GM18873 (cell line): Measurements from ENCODE around the gene CFB.
"Not testable (repeated sequence)": the region's sequence is repeated elsewhere in the genome, so short reads cannot be mapped to it uniquely, and the experiment has no call there.

ENCODE experiments used
- ATAC-seq: cut with Tn5 transposase; IDR thresholded peaks from one replicate; pipeline ENCODE4 v1.9.1; 2021; ENCODE audit warnings: mild to moderate bottlenecking, moderate library complexity, moderate number of reproducible peaks; ENCODE audit not compliant: unreplicated experiment, low FRiP score

Gene CFB

DNA sequence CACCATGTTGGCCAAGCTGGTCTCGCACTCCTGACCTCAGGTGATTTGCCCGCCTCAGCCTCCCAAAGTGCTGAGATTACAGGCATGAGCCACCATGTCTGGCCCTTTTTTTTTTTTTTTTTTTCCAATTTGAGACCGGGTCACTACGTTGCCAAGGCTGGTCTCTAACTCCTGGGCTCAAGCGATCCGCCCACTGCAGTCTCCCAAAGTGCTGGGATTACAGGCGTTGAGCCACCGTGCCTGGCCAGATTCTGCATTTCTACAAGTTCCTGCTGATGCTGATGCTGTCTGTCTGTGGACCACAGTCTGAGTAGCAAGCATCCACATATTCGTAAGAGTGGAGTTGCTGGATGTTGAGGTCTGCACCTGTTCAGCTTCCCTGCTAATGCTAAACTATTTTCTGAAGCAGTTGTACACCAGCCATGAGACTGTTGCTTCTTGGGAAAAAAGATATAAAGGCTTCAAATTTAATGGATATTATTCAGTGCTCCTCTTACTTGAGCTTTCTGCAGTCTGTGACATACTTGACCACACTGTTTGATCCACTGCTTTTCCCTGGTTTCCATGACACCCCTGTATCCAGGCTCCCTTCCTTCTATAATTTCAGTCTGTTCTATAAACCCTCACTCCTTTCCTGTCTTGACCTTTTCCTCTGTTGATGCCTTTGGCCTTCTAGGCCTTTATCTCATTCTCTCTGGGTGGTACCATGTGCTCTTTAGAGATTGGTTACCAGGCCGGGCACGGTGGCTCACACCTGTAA, 33.9 kb upstream of the CFB start:
- no peak for ATAC-seq

DNA sequence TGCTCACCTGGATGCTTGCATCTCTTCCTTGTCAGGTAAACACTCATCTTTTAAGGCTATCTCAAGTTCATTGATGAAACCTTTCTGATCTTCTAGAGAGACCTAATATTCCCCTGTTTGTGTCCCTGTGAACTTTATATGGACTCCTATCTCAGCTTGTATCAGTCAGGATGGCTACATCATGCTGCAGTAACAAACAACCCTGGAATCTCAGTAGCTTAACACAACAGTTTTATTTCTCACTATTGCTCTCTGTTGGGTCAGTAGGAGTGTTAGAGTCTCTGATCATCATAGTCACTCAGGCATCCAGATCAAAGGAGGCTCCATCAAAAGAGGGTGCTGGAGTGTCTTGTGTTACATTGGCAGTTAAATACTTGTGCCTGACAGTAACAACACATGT, 30.5 kb upstream of the CFB start:
- no peak for ATAC-seq

DNA sequence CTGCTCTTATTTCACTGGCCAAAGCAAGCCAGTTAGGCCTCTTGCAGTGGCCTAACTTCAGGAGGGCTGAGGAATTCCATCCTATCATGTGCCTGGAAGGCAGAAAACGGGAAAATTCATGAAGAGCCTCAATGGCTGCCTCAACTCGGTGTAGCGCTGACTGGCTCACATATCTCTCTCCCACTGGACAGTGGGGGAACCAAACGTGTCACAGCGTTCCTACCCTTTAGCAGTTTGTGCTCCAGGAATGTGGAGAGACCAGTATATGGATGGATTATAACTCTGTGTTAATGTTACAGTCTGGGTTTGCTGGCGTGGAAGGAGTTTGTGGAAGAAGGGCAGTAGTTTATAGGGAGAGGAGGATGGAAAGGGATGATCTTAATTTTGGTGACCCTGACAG, 30.1 kb upstream of the CFB start:
- ATAC-seq: no peak

DNA sequence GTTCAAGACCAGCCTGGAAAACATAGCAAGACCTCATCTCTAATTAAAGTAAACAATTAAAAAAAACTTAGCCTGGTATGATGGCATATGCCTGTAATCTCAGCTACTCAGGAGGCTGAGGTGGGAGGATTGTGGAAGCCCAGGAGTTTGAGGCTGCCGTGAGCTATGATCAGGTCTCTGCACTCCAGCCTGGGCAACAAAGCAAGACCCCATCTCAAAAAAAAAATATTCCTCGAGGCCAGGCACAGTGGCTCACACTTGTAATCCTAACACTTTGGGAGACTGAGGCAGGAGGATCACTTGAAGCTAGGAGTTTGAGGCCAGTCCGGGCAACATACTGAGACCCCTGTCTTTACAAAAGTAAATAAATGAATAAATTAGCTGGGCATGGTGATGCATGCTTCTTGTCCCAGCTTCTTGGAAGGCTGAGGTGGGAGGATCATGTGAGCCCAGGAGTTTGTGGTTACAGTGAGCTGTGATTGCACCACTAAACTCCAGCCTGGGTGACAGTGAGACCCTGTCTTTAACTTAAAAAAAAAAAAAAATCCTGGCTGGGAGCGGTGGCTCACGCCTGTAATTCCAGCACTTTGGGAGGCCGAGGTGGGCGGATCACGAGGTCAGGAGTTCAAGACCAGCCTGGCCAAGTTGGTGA, 27.7 kb upstream of the CFB start:
- no peak for ATAC-seq

DNA sequence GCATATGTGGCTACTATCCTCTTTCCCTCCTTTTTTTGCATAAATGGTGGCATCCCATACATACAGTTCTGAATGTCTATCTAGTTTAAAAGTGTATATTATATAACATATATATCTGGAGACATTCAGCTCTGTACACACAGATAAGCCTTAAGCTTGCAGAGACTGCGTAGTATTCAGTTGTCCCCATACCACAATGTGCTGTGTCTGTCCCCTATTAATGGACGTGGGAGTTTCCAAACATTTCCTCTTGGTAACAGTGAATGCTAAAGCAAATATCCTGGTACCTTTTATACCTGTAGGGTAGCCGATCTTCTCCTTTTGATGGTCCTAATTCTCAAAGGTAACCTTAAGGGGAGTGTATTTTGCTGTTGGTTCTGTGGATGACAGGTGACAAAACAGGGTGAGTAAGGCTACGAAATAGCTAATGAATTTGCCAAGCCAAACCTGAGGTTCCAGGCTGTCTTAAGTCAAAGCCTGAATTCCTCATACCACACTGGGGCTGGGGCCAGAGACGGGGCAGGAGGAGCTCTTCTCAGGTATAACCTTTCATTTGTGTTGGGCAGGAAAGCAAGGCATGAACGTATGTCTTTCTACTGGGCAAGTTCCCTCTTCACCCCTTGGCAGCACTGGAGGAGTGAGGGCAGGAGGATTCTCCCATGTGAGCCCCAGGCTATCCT, 26.1 kb upstream of the CFB start:
- ATAC-seq: no peak

DNA sequence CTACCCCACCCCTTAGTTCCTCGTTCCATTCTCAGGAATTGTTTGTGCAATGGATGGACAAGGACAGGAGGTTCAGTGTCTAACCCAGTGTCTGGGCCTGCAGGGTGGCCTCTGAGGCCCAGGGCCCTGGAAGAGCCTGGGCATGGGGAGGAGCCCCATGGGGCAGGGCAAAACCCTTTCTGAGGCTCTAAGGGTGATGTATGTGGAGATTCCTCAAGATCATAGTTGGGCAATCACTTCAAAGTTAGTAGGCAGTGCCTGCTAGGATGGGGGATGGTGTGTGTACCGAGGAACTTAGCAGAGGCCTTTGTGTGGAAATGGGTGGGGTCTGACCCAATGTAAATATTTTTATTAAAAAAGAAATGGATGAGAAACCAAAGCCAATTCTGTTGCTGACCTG, 25.1 kb upstream of the CFB start:
- no peak for ATAC-seq

DNA sequence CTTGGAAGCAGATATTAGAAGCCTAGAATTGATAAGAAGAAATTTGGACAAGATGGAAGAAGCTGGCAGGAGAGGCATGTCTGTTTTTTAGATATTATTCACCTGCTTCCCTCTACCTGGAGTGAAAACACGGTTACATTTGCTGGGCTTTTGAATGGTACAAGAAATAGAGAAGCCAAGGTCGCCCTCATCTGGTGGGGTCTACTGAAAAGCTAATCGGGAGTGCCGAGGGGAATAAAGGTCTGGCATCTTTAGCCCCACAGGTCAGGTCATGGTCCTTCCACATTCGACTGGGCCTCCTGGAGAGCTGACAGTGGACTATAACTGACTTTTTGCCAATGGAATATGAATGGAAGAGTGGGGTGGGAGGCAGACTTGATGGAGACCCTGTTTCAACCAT, 23.0 kb upstream of the CFB start:
- no peak for ATAC-seq

DNA sequence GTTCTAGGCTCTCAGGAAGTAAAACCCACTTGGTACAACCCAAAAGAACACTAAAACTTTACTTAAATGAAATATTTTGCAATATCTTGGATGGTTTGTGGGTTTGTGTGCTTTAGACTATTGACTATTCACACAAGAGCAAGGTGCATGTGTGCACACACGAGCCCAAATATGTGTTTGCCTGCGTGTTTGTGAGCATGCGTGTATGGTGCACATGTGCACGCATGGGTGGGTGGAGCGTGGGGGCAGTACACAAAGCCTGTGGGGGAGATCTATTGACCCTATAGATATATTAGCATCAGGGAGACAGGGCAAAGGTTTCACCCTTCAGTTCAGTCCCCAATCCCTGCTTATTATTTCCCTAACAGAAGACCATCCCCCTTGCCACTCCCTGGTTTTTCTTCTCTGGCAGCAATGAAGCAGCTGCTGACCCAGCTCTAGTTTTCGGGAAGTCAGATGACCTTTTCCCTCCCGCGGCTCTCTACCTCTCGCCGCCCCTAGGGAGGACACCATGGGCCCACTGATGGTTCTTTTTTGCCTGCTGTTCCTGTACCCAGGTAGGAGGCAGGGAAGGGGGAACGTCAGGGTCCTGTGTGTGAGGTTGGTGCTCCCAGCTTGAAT, 18.5 kb upstream of the CFB start, which contains the start of gene C2:
C2 (plus strand) TSS at position 476 of the 621 bp plus-strand sequence; CDS start at position 512, 36 bp downstream.
- no peak for ATAC-seq

DNA sequence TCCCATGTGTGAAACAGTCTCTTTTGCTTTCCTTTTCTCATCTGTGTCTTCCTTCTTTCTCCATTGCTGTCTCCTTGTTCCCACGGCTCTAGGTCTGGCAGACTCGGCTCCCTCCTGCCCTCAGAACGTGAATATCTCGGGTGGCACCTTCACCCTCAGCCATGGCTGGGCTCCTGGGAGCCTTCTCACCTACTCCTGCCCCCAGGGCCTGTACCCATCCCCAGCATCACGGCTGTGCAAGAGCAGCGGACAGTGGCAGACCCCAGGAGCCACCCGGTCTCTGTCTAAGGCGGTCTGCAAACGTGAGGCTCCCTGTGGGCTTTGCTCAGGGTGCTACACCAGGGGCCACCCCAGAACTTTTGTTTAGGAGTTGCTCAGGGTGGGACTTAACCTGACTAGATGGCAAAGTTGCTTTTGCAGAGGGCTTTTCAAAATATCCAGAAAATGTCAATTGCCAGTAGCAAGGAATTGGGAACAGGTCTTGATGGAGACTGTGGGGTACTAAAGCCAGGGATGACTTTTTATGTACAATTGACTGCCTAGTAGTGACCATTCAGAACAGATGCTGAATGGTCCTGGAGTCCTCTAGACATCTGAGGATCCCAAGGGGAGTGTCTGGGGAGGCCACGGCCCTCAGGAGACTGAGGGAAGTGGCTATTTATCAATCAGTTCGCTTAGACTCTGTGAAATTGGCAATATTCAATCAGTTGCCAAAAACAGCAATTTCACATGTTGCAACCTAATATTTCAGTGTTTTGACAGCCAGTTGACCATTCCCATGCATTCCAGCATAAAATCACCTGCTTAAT, 17.8 kb upstream of the CFB start:
- no peak for ATAC-seq

DNA sequence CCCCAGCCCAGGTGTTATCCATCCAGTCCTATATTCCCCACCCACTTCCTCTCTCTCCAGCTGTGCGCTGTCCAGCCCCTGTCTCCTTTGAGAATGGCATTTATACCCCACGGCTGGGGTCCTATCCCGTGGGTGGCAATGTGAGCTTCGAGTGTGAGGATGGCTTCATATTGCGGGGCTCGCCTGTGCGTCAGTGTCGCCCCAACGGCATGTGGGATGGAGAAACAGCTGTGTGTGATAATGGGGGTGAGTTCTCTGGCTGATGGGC, 17.3 kb upstream of the CFB start:
- ATAC-seq: no peak

DNA sequence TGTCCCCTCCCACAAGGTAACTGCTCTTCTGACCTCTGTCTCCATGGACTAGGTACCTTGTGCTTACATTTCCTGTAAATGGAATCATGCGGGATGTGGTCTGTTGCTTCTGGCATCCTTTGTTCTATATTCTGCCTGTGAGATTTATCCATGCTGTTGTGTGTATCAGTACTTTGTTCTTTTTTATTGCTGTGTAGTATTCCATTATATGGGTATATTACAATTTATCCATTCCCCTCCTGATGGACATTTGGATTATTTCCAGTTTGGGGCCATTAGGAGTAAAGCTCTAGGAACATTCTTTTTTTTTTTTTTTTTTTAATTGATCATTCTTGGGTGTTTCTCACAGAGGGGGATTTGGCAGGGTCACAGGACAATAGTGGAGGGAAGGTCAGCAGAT, 14.9 kb upstream of the CFB start:
- ATAC-seq: no peak

DNA sequence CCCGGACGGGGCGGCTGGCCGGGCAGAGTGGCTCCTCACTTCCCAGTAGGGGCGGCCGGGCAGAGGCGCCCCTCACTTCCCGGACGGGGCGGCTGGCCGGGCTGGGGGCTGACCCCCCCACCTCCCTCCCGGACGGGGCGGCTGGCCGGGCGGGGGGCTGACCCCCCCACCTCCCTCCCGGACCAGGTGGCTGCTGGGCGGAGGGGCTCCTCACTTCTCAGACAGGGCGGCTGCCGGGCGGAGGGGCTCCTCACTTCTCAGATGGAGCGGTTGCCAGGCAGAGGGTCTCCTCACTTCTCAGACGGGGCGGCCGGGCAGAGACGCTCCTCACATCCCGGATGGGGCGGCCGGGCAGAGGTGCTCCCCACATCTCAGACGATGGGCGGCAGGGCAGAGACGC, 13.8 kb upstream of the CFB start:
- ATAC-seq: not testable (repeated sequence)

DNA sequence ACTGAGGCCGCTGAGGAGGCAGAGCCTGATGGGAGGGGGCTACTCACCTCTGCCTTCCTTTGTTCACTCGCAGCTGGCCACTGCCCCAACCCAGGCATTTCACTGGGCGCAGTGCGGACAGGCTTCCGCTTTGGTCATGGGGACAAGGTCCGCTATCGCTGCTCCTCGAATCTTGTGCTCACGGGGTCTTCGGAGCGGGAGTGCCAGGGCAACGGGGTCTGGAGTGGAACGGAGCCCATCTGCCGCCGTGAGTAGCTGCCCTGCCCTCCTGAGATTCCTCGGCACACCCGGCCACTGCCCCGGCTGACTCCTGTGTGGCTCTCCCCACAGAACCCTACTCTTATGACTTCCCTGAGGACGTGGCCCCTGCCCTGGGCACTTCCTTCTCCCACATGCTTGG, 12.4 kb upstream of the CFB start:
- no peak for ATAC-seq

DNA sequence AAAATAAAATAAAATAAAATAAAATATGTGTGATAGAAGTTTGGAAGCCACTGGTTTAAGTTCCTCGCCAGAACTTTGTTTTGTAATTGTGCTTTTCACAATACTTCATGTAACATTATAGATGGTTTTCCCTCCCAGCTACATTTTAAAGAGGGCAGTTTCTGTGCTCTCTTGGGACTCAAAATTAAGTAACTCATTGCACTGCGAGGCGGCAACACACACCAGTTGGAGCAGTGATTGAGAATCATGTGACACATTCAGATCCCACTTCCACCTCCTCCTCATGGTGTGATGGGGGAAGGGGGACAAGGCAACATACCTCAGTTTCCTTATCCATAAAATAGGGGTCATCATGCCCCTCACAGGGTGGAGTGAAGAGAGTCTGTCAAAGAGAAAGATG, 10.9 kb upstream of the CFB start:
- no peak for ATAC-seq

DNA sequence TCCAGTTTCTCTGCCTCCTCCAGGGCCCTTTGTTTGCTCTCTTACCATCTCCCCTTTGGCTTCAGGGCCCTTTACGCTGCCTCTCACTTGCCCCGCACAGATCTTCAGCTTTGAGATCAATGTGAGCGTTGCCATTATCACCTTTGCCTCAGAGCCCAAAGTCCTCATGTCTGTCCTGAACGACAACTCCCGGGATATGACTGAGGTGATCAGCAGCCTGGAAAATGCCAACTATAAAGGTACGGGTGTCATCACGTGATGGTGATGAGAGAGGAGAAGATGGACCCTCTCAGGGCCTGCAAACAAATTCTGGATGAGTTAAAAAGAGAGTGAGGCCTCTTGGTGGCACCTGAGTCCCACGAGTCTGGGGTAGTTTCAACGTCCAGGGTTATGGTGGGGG, 10.1 kb upstream of the CFB start:
- no peak for ATAC-seq

DNA sequence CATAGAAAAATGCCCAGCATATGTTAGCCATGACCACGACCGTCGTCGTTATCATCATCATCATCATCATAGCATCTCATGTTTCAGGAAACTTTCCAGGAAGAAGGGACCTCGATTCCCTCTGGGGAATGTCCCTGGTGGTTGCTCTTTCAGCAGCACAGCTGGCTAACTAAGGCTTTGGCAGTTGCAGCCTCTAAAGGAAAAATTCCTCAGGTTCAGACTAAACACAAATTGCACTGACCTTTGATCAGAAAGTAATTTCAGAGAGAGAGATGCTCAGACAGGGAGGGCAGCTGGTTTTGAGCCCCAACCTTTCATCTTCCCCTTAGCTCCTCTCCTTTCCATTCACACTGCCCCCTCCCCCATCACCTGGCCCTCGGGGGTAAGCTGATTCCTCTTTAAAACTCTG, 5.6 kb upstream of the CFB start:
- ATAC-seq: no peak

DNA sequence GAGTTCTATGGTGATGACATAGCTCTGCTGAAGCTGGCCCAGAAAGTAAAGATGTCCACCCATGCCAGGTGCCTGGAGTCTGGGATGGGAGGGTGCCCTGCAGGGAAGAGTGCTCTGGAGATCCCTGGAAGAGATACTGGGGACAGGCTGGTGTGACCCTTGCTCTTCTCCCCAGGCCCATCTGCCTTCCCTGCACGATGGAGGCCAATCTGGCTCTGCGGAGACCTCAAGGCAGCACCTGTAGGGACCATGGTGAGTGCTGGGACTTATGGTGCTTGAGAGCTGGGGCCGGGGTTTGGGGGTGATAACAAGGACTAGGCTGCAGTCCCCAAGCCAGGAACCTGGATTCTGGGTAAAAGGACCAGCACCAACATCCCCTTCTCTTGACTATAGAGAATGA, 2.2 kb upstream of the CFB start:
- no peak for ATAC-seq

DNA sequence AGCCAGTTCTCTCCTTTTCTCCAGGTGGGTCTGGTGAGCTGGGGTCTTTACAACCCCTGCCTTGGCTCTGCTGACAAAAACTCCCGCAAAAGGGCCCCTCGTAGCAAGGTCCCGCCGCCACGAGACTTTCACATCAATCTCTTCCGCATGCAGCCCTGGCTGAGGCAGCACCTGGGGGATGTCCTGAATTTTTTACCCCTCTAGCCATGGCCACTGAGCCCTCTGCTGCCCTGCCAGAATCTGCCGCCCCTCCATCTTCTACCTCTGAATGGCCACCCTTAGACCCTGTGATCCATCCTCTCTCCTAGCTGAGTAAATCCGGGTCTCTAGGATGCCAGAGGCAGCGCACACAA, 765 bp upstream of the CFB start:
- no peak for ATAC-seq

DNA sequence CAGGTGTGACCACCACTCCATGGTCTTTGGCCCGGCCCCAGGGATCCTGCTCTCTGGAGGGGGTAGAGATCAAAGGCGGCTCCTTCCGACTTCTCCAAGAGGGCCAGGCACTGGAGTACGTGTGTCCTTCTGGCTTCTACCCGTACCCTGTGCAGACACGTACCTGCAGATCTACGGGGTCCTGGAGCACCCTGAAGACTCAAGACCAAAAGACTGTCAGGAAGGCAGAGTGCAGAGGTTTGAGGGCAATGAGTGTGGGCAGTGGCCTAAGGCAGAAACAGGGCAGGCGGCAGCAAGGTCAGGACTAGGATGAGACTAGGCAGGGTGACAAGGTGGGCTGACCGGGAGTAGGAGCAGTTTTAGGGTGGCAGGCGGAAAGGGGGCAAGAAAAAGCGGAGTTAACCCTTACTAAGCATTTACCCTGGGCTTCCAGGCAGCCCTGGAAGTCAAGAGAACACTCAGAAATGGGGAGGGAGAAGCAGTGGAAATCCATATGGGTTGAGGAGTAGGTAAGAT, 533 bp downstream of the CFB start:
- no peak for ATAC-seq

DNA sequence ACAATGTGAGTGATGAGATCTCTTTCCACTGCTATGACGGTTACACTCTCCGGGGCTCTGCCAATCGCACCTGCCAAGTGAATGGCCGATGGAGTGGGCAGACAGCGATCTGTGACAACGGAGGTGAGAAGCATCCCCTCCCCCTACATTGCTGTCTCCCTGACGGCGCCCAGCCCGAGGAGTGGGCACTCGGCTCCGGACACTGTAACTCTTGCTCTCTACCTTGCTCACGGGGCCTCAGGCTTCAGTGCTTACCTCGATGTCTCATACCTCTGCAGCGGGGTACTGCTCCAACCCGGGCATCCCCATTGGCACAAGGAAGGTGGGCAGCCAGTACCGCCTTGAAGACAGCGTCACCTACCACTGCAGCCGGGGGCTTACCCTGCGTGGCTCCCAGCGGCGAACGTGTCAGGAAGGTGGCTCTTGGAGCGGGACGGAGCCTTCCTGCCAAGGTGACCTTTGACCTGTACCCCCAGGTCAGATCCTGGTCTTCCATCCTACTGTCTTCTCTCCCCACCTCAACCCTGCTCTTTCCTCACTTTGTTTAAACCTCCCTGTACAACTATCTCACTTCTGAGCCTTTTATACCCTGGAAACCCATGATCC, 1.3 kb downstream of the CFB start:
- ATAC-seq: no peak
